ENCODE measurements around the gene LARP4B.

- TF ChIP-seq, protein P1, sequence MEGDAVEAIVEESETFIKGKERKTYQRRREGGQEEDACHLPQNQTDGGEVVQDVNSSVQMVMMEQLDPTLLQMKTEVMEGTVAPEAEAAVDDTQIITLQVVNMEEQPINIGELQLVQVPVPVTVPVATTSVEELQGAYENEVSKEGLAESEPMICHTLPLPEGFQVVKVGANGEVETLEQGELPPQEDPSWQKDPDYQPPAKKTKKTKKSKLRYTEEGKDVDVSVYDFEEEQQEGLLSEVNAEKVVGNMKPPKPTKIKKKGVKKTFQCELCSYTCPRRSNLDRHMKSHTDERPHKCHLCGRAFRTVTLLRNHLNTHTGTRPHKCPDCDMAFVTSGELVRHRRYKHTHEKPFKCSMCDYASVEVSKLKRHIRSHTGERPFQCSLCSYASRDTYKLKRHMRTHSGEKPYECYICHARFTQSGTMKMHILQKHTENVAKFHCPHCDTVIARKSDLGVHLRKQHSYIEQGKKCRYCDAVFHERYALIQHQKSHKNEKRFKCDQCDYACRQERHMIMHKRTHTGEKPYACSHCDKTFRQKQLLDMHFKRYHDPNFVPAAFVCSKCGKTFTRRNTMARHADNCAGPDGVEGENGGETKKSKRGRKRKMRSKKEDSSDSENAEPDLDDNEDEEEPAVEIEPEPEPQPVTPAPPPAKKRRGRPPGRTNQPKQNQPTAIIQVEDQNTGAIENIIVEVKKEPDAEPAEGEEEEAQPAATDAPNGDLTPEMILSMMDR (optimal IDR thresholded peaks at IDR 0.05 in 1 of 3, IDR thresholded peaks at IDR 0.05 in 1 of 3, conservative IDR thresholded peaks at IDR 0.05 in 1 of 3; ENCODE audit: extremely low read depth in 1 of 3, insufficient read depth in 2 of 3, low read length in 3 of 3), result no peak
- no peak for TF ChIP-seq EZH2 (IDR thresholded peaks at IDR 0.05; ENCODE audit: low read length)
Observed at GRCh38 chr10:807163-807957, 124.1 kb downstream of the LARP4B start.
